ENCODE results near the gene SQSTM1. TPM values are rescaled to one million over a fixed set of nuclear protein-coding genes. Genes with fewer than 3 reads are reported as not detected.

The SQSTM1 gene
- total and polyA plus RNA-seq, 4 donors, result 298 to 568 (median 372) TPM

GRCh38 chr5:179864686-179865085 is 44.0 kb downstream of the SQSTM1 start:
- Histone ChIP-seq H3K9ac (ENCODE audit: insufficient read depth in 1 of 2, low read length in 2 of 2) (no peak overlapping the region), H3K27me3 (ENCODE audit: control insufficient read depth in 3 of 3, insufficient read depth in 3 of 3, low read length in 2 of 3) (no peaks in the 10 kb centered on the region), H3K4me3 (no peak overlapping the region), H3K4me1 (ENCODE audit: control insufficient read depth in 5 of 5, insufficient read depth in 5 of 5, low read length in 5 of 5) (no peaks in the 10 kb centered on the region), H3K36me3 (ENCODE audit: control insufficient read depth in 4 of 4, insufficient read depth in 4 of 4, low read length in 4 of 4) (peaks cover 9 to 58% (median 31%) of the 10 kb centered on the region in 4 donors), H3K9me3 (ENCODE audit: control insufficient read depth in 4 of 4, insufficient read depth in 3 of 4, low read length in 3 of 4) (peaks cover 0 to 2% (median 0%) of the 10 kb centered on the region in 4 donors), H3K27ac (ENCODE audit: low read depth in 1 of 2, low read length in 1 of 2) (no peak overlapping the region)
- no peak for ATAC-seq (ENCODE audit: insufficient read depth, low FRiP score)
- 97 to 98% methylated on average over 7 of the region's 7 CpGs for WGBS, 2 donors
- TF ChIP-seq CTCF (IDR thresholded peaks at IDR 0.05; ENCODE audit: control extremely low read depth, extremely low read depth), result no peak
- no peak for DNase-seq

- no peaks in the 10 kb centered on the region for H3K27me3 ChIP-seq (ENCODE audit: control insufficient read depth in 3 of 3, insufficient read depth in 3 of 3, low read length in 2 of 3)
- peaks cover 9 to 67% (median 31%) of the 10 kb centered on the region in 4 donors for H3K36me3 ChIP-seq (ENCODE audit: control insufficient read depth in 4 of 4, insufficient read depth in 4 of 4, low read length in 4 of 4)
- no peak for DNase-seq
- no peak for ATAC-seq (ENCODE audit: insufficient read depth, low FRiP score)
- H3K4me1 ChIP-seq (ENCODE audit: control insufficient read depth in 5 of 5, insufficient read depth in 5 of 5, low read length in 5 of 5), result peaks cover 0 to 4% (median 0%) of the 10 kb centered on the region in 5 donors
- no peak overlapping the region for H3K27ac ChIP-seq (ENCODE audit: low read depth in 1 of 2, low read length in 1 of 2)
- H3K9me3 ChIP-seq (ENCODE audit: control insufficient read depth in 4 of 4, insufficient read depth in 3 of 4, low read length in 3 of 4), result peaks cover 0 to 2% (median 0%) of the 10 kb centered on the region in 4 donors
- no peak for TF ChIP-seq CTCF (IDR thresholded peaks at IDR 0.05; ENCODE audit: control extremely low read depth, extremely low read depth)
- WGBS, 2 donors, result 88 to 90% methylated on average over 15 of the region's 15 CpGs
- H3K4me3 ChIP-seq, result no peak overlapping the region
- H3K9ac ChIP-seq (ENCODE audit: insufficient read depth in 1 of 2, low read length in 2 of 2), result no peak overlapping the region
Observed at GRCh38 chr5:179865491-179866240, 45.0 kb downstream of the SQSTM1 start.

- ATAC-seq (ENCODE audit: insufficient read depth, low FRiP score) (no peak), DNase-seq (peak in 1 of 3 donors; percentile 6)
- Histone ChIP-seq H3K9me3 (ENCODE audit: control insufficient read depth in 4 of 4, insufficient read depth in 3 of 4, low read length in 3 of 4) (peaks cover 0 to 2% (median 0%) of the 10 kb centered on the region in 4 donors), H3K9ac (ENCODE audit: insufficient read depth in 1 of 2, low read length in 2 of 2) (no peak overlapping the region), H3K36me3 (ENCODE audit: control insufficient read depth in 4 of 4, insufficient read depth in 4 of 4, low read length in 4 of 4) (peaks cover 9 to 74% (median 36%) of the 10 kb centered on the region in 4 donors), H3K4me3 (no peak overlapping the region), H3K27ac (ENCODE audit: low read depth in 1 of 2, low read length in 1 of 2) (no peak overlapping the region), H3K27me3 (ENCODE audit: control insufficient read depth in 3 of 3, insufficient read depth in 3 of 3, low read length in 2 of 3) (no peaks in the 10 kb centered on the region), H3K4me1 (ENCODE audit: control insufficient read depth in 5 of 5, insufficient read depth in 5 of 5, low read length in 5 of 5) (peaks cover 0 to 4% (median 0%) of the 10 kb centered on the region in 5 donors)
- TF ChIP-seq CTCF (IDR thresholded peaks at IDR 0.05; ENCODE audit: control extremely low read depth, extremely low read depth), result no peak
- WGBS, 2 donors, result 87 to 91% methylated on average over 21 of the region's 21 CpGs
Observed at GRCh38 chr5:179866241-179867078, 45.8 kb downstream of the SQSTM1 start.
